ENCODE data around the gene RSPRY1. TPM values are rescaled to one million over a fixed set of nuclear protein-coding genes. Genes with fewer than 3 reads are reported as not detected.
"Not testable (repeated sequence)": the region's sequence is repeated elsewhere in the genome, so short reads cannot be mapped to it uniquely, and the experiment has no call there.

Gene RSPRY1
- total RNA-seq, 1 donor from 2014 or later: 76.8 TPM

GRCh38 chr16:57273826-57274225 is 87.7 kb downstream of the RSPRY1 start:
- no peaks in the 10 kb centered on the region for H3K36me3 Mint-ChIP-seq (ENCODE audit: low read depth, unreplicated experiment)

GRCh38 chr16:57275946-57276345 is 89.8 kb downstream of the RSPRY1 start:
- not testable (repeated sequence) for H3K9ac ChIP-seq (ENCODE audit: low read length); H3K4me3 ChIP-seq (ENCODE audit: insufficient read depth, low read depth, low read length); H2AFZ ChIP-seq (ENCODE audit: low read depth, low read length); H3K9me3 ChIP-seq (ENCODE audit: insufficient read depth, low read depth, low read length); H3K4me2 ChIP-seq (ENCODE audit: low read length); H3K9me3 Mint-ChIP-seq (ENCODE audit: unreplicated experiment); H3K36me3 Mint-ChIP-seq (ENCODE audit: low read depth, unreplicated experiment); FAIRE-seq; H3K27ac Mint-ChIP-seq (ENCODE audit: unreplicated experiment); DNase-seq (ENCODE audit: low read depth); H4K20me1 ChIP-seq (ENCODE audit: insufficient read depth, low read length); H3K4me3 Mint-ChIP-seq (ENCODE audit: unreplicated experiment); H3K4me1 ChIP-seq (ENCODE audit: insufficient read depth, low read length); H3K27ac ChIP-seq (ENCODE audit: low read depth, low read length); H3K36me3 ChIP-seq (ENCODE audit: insufficient read depth, low read length); H3K79me2 ChIP-seq (ENCODE audit: insufficient read depth, low read length)
- H3K27me3 ChIP-seq (ENCODE audit: insufficient read depth, low read length): peaks cover 12% of the 10 kb centered on the region
- H3K27me3 Mint-ChIP-seq (ENCODE audit: low read depth, unreplicated experiment): peaks cover 15% of the 10 kb centered on the region
- peaks cover 22% of the 10 kb centered on the region for H3K4me1 Mint-ChIP-seq (ENCODE audit: low read depth, unreplicated experiment)

More at GRCh38 chr16:57273826-57274225, 87.7 kb downstream of the RSPRY1 start:
- FAIRE-seq: no peak
- no peaks in the 10 kb centered on the region for H3K79me2 ChIP-seq (ENCODE audit: insufficient read depth, low read length)
- no peak overlapping the region for H3K4me3 ChIP-seq (ENCODE audit: insufficient read depth, low read depth, low read length)
- no peak overlapping the region for H3K27ac ChIP-seq (ENCODE audit: low read depth, low read length)
- DNase-seq (ENCODE audit: low read depth): no peak
- H3K4me1 ChIP-seq (ENCODE audit: insufficient read depth, low read length): peaks cover 6% of the 10 kb centered on the region
- no peak overlapping the region for H3K9ac ChIP-seq (ENCODE audit: low read length)
- H3K4me2 ChIP-seq (ENCODE audit: low read length): no peak overlapping the region
- H3K4me3 Mint-ChIP-seq (ENCODE audit: unreplicated experiment): no peak overlapping the region
- no peaks in the 10 kb centered on the region for H4K20me1 ChIP-seq (ENCODE audit: insufficient read depth, low read length)
- no peaks in the 10 kb centered on the region for H3K27me3 ChIP-seq (ENCODE audit: insufficient read depth, low read length)
- no peak for TF ChIP-seq CTCF (IDR thresholded peaks at IDR 0.05; ENCODE audit: insufficient read depth, low read depth, low read length)
- H3K9me3 Mint-ChIP-seq (ENCODE audit: unreplicated experiment): no peaks in the 10 kb centered on the region
- no peaks in the 10 kb centered on the region for H3K9me3 ChIP-seq (ENCODE audit: insufficient read depth, low read depth, low read length)
- H3K36me3 ChIP-seq (ENCODE audit: insufficient read depth, low read length): no peaks in the 10 kb centered on the region
- peaks cover 25% of the 10 kb centered on the region for H3K4me1 Mint-ChIP-seq (ENCODE audit: low read depth, unreplicated experiment)
- no peak overlapping the region for H3K27ac Mint-ChIP-seq (ENCODE audit: unreplicated experiment)
- H2AFZ ChIP-seq (ENCODE audit: low read depth, low read length): no peak overlapping the region
- peaks cover 3% of the 10 kb centered on the region for H3K27me3 Mint-ChIP-seq (ENCODE audit: low read depth, unreplicated experiment)

GRCh38 chr16:57276596-57276995 is 90.5 kb downstream of the RSPRY1 start:
- TF ChIP-seq CTCF (IDR thresholded peaks at IDR 0.05; ENCODE audit: insufficient read depth, low read depth, low read length) (no peak), EZH2 (IDR thresholded peaks at IDR 0.05; ENCODE audit: insufficient read depth, low read length) (no peak)
- Mint-ChIP-seq H3K36me3 (ENCODE audit: low read depth, unreplicated experiment) (no peaks in the 10 kb centered on the region), H3K9me3 (ENCODE audit: unreplicated experiment) (no peaks in the 10 kb centered on the region), H3K4me3 (ENCODE audit: unreplicated experiment) (no peak overlapping the region), H3K27ac (ENCODE audit: unreplicated experiment) (no peak overlapping the region), H3K4me1 (ENCODE audit: low read depth, unreplicated experiment) (peaks cover 22% of the 10 kb centered on the region), H3K27me3 (ENCODE audit: low read depth, unreplicated experiment) (peaks cover 20% of the 10 kb centered on the region)
- no peak overlapping the region for H3K9ac ChIP-seq (ENCODE audit: low read length)
- no peaks in the 10 kb centered on the region for H3K36me3 ChIP-seq (ENCODE audit: insufficient read depth, low read length)
- no peak for DNase-seq (ENCODE audit: low read depth)
- no peak for FAIRE-seq
- no peak overlapping the region for H3K4me3 ChIP-seq (ENCODE audit: insufficient read depth, low read depth, low read length)
- H2AFZ ChIP-seq (ENCODE audit: low read depth, low read length): no peak overlapping the region
- H3K4me1 ChIP-seq (ENCODE audit: insufficient read depth, low read length): peaks cover 6% of the 10 kb centered on the region
- H3K27ac ChIP-seq (ENCODE audit: low read depth, low read length): no peak overlapping the region
- no peak overlapping the region for H3K4me2 ChIP-seq (ENCODE audit: low read length)
- no peaks in the 10 kb centered on the region for H3K79me2 ChIP-seq (ENCODE audit: insufficient read depth, low read length)
- H4K20me1 ChIP-seq (ENCODE audit: insufficient read depth, low read length): no peaks in the 10 kb centered on the region
- peaks cover 12% of the 10 kb centered on the region for H3K27me3 ChIP-seq (ENCODE audit: insufficient read depth, low read length)
- no peaks in the 10 kb centered on the region for H3K9me3 ChIP-seq (ENCODE audit: insufficient read depth, low read depth, low read length)
